Measurements from ENCODE around the gene GZMB. TPM values are rescaled to one million over a fixed set of nuclear protein-coding genes. Genes with fewer than 3 reads are reported as not detected.

Gene GZMB
- total and polyA plus RNA-seq, 2 of the 8 experiments (the other 6 are each of a cell fraction or from before 2014, with no cell fraction given) = not detected

GRCh38 chr14:24680516-24680915 lies 46.5 kb upstream of the GZMB start:
- FAIRE-seq (no peak), DNase-seq (ENCODE audit: low read depth in 1 of 2, low spot score in 2 of 2) (no peak)
- WGBS, 2 experiments (ENCODE audit: extremely low coverage in 1 of 2, insufficient coverage in 1 of 2, insufficient read length in 1 of 2, insufficient replicate concordance in 2 of 2, low coverage in 1 of 2, low lambda C conversion rate in 2 of 2, missing lambda C conversion rate in 1 of 2) = 87% methylated on average over 4 of the region's 4 CpGs; no CpG with 5 or more reads in 1 of the 2 experiments
- ChIA-PET CTCF (ENCODE audit: partially characterized antibody) (interaction anchor here (1.0 to 1.6 kb wide), 3 partner anchors 25 to 199 kb away, joined by 3 to 7 read pairs (median 4); no protein-coding TSS in a partner anchor), POLR2A (ENCODE audit: partially characterized antibody) (no interaction called here)
- Histone ChIP-seq H3K23ac (ENCODE audit: insufficient read length) (no peak overlapping the region), H3K27ac (ENCODE audit: low read depth, low read length) (no peak overlapping the region), H4K20me1 (replicated peaks in 1 of 2; ENCODE audit: control insufficient read depth in 1 of 2, insufficient read depth in 2 of 2, low read length in 2 of 2) (no peaks in the 10 kb centered on the region), H3K23me2 (ENCODE audit: low read depth, low read length) (no peaks in the 10 kb centered on the region; the same call in 1 of the 2 replicates), H3K79me2 (ENCODE audit: control insufficient read depth in 1 of 2, insufficient read depth in 2 of 2, low read length in 2 of 2) (no peaks in the 10 kb centered on the region), H3K9ac (replicated peaks in 1 of 4; ENCODE audit: extremely low read depth in 1 of 4, low read depth in 3 of 4, low read length in 3 of 4) (no peak overlapping the region), H4K8ac (ENCODE audit: extremely low read depth, insufficient read depth, low read length) (no peak overlapping the region), H2BK12ac (ENCODE audit: low read depth, low read length) (no peak overlapping the region), H3K4me1 (replicated peaks in 1 of 4; ENCODE audit: control insufficient read depth in 3 of 4, insufficient read depth in 4 of 4, low read length in 3 of 4) (peaks cover 0 to 1% (median 0%) of the 10 kb centered on the region in 4 experiments; a peak in 1 of 7 replicates), H3K14ac (ENCODE audit: insufficient read length) (no peak overlapping the region), H3K9me3 (ENCODE audit: insufficient read depth in 2 of 2, low read depth in 1 of 2, low read length in 1 of 2) (no peaks in the 10 kb centered on the region), H3K4ac (replicated peaks; ENCODE audit: insufficient read length, low read depth, low read length) (no peak overlapping the region), H3K4me3 (ENCODE audit: extremely low read depth in 1 of 4, insufficient read depth in 2 of 4, low read depth in 3 of 4, low read length in 4 of 4) (no peak overlapping the region), H2BK120ac (replicated peaks; ENCODE audit: low read depth, low read length) (no peak overlapping the region), H3K27me3 (replicated peaks in 1 of 4; ENCODE audit: control insufficient read depth in 3 of 4, extremely low read depth in 1 of 4, insufficient read depth in 3 of 4, low read length in 3 of 4) (no peaks in the 10 kb centered on the region), H2BK15ac (ENCODE audit: low read length) (no peak overlapping the region), H3K79me1 (ENCODE audit: low read depth, low read length) (no peaks in the 10 kb centered on the region), H2AFZ (ENCODE audit: low read length) (no peak overlapping the region), H3K36me3 (ENCODE audit: control insufficient read depth in 2 of 4, insufficient read depth in 4 of 4, low read length in 3 of 4) (no peaks in the 10 kb centered on the region), H4K91ac (replicated peaks; ENCODE audit: insufficient read length, low read length) (no peak overlapping the region), H4K5ac (ENCODE audit: insufficient read length, low read depth, low read length) (no peak overlapping the region), H2BK5ac (ENCODE audit: low read depth, low read length) (no peak overlapping the region), H3K4me2 (ENCODE audit: insufficient read depth in 1 of 2, low read depth in 2 of 2, low read length in 2 of 2) (no peak overlapping the region), H3K18ac (ENCODE audit: extremely low read depth, low read length) (no peak overlapping the region), H2AK5ac (ENCODE audit: low read depth, low read length) (no peak overlapping the region), H2BK20ac (ENCODE audit: low read length) (no peak overlapping the region), H3K56ac (replicated peaks; ENCODE audit: insufficient read length, low read depth, low read length) (no peak overlapping the region)
- no peak for TF ChIP-seq SUZ12 (IDR thresholded peaks at IDR 0.05; ENCODE audit: low read length)
- no peak for TF ChIP-seq SIN3A (conservative IDR thresholded peaks at IDR 0.05 in 1 of 2, IDR thresholded peaks at IDR 0.05 in 1 of 2; ENCODE audit: low read depth in 1 of 2, low read length in 2 of 2)
- no peak for TF ChIP-seq POU5F1 (IDR thresholded peaks at IDR 0.05; ENCODE audit: low read depth, low read length)
- TF ChIP-seq FOSL1 (IDR thresholded peaks at IDR 0.05; ENCODE audit: insufficient read depth, low read depth, low read length) = no peak
- no peak for TF ChIP-seq SAP30 (IDR thresholded peaks at IDR 0.05; ENCODE audit: insufficient read depth, insufficient replicate concordance, low read length)
- TF ChIP-seq POLR2AphosphoS5 (IDR thresholded peaks at IDR 0.05; ENCODE audit: low read depth, low read length) = no peak
- TF ChIP-seq EP300 (IDR thresholded peaks at IDR 0.05; ENCODE audit: borderline replicate concordance in 1 of 2, low read depth in 2 of 2, low read length in 2 of 2) = no peak
- no peak for TF ChIP-seq TAF1 (IDR thresholded peaks at IDR 0.05; ENCODE audit: low read depth, low read length)
- no peak for TF ChIP-seq ATF3 (IDR thresholded peaks at IDR 0.05; ENCODE audit: insufficient read depth, low read depth, low read length)
- no peak for TF ChIP-seq KDM4A (IDR thresholded peaks at IDR 0.05; ENCODE audit: low read depth, low read length, severe bottlenecking)

Measured in H1 (cell line).